HCEC 1CT (cell line): Measurements from ENCODE around the gene CPVL.

Source experiments
- DNase-seq: peaks from one replicate; pipeline ENCODE4 v3.0.0-alpha.2; 2017

CPVL gene

GRCh38 chr7:29086545-29086944 lies 59.8 kb downstream of the CPVL start:
- DNase-seq: no peak

- no peak for DNase-seq
These were observed 61.5 kb downstream of the CPVL start for GRCh38 chr7:29084832-29085231.

GRCh38 chr7:29080803-29081202 lies 65.5 kb downstream of the CPVL start:
- DNase-seq: no peak

- DNase-seq: no peak
These were observed 67.8 kb downstream of the CPVL start for GRCh38 chr7:29078311-29079260.

- no peak for DNase-seq
These were observed 68.5 kb downstream of the CPVL start for GRCh38 chr7:29077854-29078253.

GRCh38 chr7:29077176-29077575 lies 69.2 kb downstream of the CPVL start:
- no peak for DNase-seq

- no peak for DNase-seq
These were observed 69.7 kb downstream of the CPVL start for GRCh38 chr7:29076631-29077030.

- DNase-seq: no peak
These were observed 70.7 kb downstream of the CPVL start for GRCh38 chr7:29075606-29076005.

GRCh38 chr7:29071203-29071874 lies 75.0 kb downstream of the CPVL start:
- no peak for DNase-seq

GRCh38 chr7:29066641-29067040 lies 79.7 kb downstream of the CPVL start:
- no peak for DNase-seq

- no peak for DNase-seq
These were observed 81.0 kb downstream of the CPVL start for GRCh38 chr7:29065181-29065857.

GRCh38 chr7:29063872-29064271 lies 82.5 kb downstream of the CPVL start:
- no peak for DNase-seq

GRCh38 chr7:29063236-29063635 lies 83.1 kb downstream of the CPVL start:
- no peak for DNase-seq

- no peak for DNase-seq
These were observed 93.0 kb downstream of the CPVL start for GRCh38 chr7:29053105-29053872.

- no peak for DNase-seq
These were observed 99.4 kb downstream of the CPVL start for GRCh38 chr7:29046978-29047377.

GRCh38 chr7:29045258-29046086 lies 100.9 kb downstream of the CPVL start:
- DNase-seq: no peak

- DNase-seq: no peak
These were observed 101.8 kb downstream of the CPVL start for GRCh38 chr7:29044554-29044953.

GRCh38 chr7:29043576-29043975 lies 102.8 kb downstream of the CPVL start:
- DNase-seq: no peak

GRCh38 chr7:29042824-29043231 lies 103.5 kb downstream of the CPVL start:
- DNase-seq: no peak

GRCh38 chr7:29041991-29042390 lies 104.3 kb downstream of the CPVL start:
- DNase-seq: no peak

GRCh38 chr7:29040579-29040925 lies 105.8 kb downstream of the CPVL start:
- DNase-seq: no peak
